Retinal pigment epithelial cell (primary cell): ENCODE data around the gene SHROOM3.
"Not testable (repeated sequence)": the region's sequence is repeated elsewhere in the genome, so short reads cannot be mapped to it uniquely, and the experiment has no call there.

Experiments used
- DNase-seq: peaks from one replicate; pipeline ENCODE4 v3.0.0-alpha.2; 2010; ENCODE audit warnings: low read depth
- H3K4me3 ChIP-seq: 2 replicates; pipeline ENCODE4 v1.5.1; 2011; ENCODE audit warnings: mild to moderate bottlenecking, low read length, control low read depth, moderate library complexity
- TF ChIP-seq, protein P1 (sequence below): conservative IDR thresholded peaks from 2 replicates; pipeline ENCODE4 v1.5.1; 2011; ENCODE audit warnings: low read depth, low read length, control low read depth, inconsistent platforms

The SHROOM3 gene

GRCh38 chr4:76407440-76408119 lies 27.4 kb upstream of the SHROOM3 start:
- DNase-seq, result no peak
- TF ChIP-seq, protein P1, sequence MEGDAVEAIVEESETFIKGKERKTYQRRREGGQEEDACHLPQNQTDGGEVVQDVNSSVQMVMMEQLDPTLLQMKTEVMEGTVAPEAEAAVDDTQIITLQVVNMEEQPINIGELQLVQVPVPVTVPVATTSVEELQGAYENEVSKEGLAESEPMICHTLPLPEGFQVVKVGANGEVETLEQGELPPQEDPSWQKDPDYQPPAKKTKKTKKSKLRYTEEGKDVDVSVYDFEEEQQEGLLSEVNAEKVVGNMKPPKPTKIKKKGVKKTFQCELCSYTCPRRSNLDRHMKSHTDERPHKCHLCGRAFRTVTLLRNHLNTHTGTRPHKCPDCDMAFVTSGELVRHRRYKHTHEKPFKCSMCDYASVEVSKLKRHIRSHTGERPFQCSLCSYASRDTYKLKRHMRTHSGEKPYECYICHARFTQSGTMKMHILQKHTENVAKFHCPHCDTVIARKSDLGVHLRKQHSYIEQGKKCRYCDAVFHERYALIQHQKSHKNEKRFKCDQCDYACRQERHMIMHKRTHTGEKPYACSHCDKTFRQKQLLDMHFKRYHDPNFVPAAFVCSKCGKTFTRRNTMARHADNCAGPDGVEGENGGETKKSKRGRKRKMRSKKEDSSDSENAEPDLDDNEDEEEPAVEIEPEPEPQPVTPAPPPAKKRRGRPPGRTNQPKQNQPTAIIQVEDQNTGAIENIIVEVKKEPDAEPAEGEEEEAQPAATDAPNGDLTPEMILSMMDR, result no peak
- H3K4me3 ChIP-seq, result no peak overlapping the region

DNA sequence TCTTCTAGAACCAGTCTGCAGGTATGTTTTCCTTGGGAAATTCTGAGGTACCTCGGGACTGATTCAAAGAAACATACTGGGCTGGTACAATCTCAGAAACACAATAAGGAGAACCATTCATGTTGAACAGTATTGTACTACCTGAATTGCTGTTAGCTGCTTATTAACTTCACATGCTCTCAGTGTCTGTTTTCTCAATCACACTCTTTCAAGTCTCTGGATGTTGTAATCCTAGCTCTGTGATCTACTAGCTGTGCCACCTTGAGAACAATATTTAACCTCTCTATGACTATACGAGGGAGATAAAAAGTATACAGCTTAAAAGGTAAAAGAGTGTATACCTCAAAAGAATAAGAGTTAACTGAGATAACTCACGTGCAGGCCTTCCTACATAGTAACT lies 24.4 kb upstream of the SHROOM3 start:
- TF ChIP-seq, protein P1, result no peak
- no peak overlapping the region for H3K4me3 ChIP-seq
- DNase-seq, result no peak

- peak overlapping the region; percentile 48 for H3K4me3 ChIP-seq
- TF ChIP-seq, protein P1, result no peak
- no peak for DNase-seq
These were observed 14.8 kb upstream of the SHROOM3 start for GRCh38 chr4:76420188-76420761.

GRCh38 chr4:76420762-76421581 lies 14.1 kb upstream of the SHROOM3 start, which contains the start of gene CCDC158:
TSS of gene CCDC158 (minus strand) at chr4:76421141. CDS start at chr4:76403207, 17,934 bp downstream.
- TF ChIP-seq, protein P1, result peak; percentile 11
- peak within 1 kb of the TSS; percentile 48 for H3K4me3 ChIP-seq

DNA sequence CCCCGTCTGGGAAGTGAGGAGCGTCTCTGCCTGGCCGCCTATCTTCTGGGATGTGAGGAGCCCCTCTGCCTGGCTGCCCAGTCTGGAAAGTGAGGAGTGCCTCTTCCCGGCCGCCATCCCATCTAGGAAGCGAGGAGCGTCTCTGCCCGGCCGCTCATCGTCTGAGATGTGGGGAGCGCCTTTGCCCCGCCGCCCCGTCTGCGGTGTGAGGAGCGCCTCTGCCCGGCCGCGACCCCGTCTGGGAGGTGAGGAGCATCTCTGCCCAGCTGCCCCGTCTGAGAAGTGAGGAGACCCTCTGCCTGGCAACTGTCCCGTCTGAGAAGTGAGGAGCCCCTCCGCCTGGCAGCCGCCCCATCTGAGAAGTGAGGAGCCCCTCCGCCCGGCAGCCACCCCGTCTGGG lies 11.9 kb upstream of the SHROOM3 start:
- not testable (repeated sequence) for H3K4me3 ChIP-seq, DNase-seq

More at GRCh38 chr4:76420762-76421581, 14.1 kb upstream of the SHROOM3 start, which contains the start of gene CCDC158:
- no peak for DNase-seq

- no peak for DNase-seq
- no peak overlapping the region for H3K4me3 ChIP-seq
- TF ChIP-seq, protein P1, result peak; percentile 21
These were observed 8.8 kb upstream of the SHROOM3 start for GRCh38 chr4:76426272-76426671.

- no peak for DNase-seq
- no peak overlapping the region for H3K4me3 ChIP-seq
- TF ChIP-seq, protein P1, result no peak
These were observed 5.4 kb upstream of the SHROOM3 start for GRCh38 chr4:76429636-76430035.
